Umbilical cord (tissue), 2 donors: ENCODE measurements around the gene F8. TPM values are rescaled to one million over a fixed set of nuclear protein-coding genes. Genes with fewer than 3 reads are reported as not detected.
"Not testable (repeated sequence)": the region's sequence is repeated elsewhere in the genome, so short reads cannot be mapped to it uniquely, and the experiment has no call there.

Experiments used
- DNase-seq: peaks from one replicate; pipeline ENCODE4 v3.0.0-alpha.2; 2015; ENCODE audit warnings: low spot score
- total RNA-seq: library from RNA; depleted of rRNA; stranded (reverse); fragments of >200 nt; gene quantifications from one replicate; pipeline ENCODE4 v1.2.3, GENCODE V29; 2014; ENCODE audit warnings: low replicate concordance; ENCODE audit not compliant: insufficient read depth

The F8 gene
- total RNA-seq, 1 donor from 2014 or later: 1.4 TPM

DNA sequence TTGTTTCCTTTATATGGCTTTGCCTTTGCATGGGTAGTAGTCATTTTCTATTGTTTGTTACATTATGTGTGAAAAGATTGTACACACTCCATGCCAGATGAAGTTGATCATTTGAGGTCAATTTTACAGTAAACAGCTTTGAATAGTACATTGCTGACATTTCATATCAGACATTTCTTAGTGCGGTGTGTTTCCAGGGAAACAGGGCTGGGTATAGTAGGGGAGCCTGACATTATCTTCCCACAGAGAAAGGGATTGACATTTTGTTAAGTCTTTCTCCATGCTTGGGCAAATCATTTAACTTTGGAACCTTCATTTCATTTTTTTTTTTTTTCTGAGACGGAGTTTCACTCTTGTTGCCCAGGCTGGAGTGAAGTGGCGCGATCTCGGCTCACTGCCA lies 9.1 kb upstream of the F8 start:
- no peak for DNase-seq

DNA sequence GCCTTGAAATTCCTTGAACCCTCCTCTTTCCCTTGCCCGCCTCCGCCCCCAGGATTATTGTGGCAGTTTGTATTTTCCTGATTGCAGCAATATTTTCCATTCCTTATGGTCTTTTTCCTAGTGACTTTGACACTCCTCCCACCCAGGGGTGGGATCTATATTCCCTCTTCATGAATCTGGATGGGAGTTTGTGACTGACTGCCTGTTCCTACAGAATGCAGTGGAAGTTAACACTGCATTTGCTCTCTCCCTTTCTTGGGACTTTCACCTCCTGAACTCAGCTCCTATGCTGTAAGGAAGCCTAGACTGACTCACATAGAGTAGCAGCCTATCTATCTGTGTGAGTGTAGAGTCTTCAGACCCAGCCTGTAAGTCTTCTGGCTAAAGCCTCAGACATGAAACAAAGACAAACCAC lies 6.4 kb upstream of the F8 start:
- DNase-seq: peak; percentile 8

DNA sequence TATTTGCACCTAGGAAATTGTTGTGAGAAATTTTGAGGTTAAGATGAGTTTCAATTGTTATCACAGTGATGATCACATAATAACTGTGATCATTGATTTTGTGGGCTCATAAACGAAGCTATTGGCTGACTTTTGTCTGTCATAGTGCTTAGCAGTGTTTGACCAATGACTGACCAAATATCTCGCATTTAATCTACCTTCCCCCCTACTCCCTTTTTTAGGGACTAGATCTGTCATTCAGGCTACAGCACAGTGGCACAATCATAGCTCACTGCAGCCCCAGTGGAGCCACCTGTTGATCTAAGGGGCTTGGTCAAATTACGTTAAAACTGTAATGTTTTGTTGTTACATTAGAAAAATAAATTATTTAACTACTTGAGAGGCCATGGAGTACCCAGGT lies 5.6 kb upstream of the F8 start:
- DNase-seq: no peak

DNA sequence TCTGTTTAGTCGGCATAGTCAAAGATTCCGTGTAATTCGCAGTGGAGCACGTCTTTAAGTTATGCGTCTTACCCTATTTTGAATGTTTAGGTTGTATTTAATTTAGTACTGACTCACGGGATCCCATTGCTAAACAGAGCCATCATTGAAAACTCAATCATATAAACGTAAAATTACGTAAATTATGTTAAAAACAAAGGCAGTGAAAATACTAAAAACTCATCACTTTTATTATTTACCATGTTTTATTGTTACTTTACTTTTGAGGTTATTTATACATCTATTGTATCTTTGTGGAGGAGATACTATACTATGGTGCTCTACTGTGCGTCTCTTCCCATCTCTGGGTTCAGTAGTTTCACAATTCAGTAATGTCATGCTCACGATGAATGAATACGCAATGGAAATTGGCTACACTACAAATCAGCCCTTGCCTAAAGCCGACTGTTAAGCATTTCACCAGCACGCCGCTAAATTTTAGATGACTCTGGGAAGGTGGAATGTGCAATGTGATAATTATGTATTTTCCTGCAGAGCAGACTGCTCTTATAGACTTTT lies 5.1 kb upstream of the F8 start:
- peak; percentile 23 for DNase-seq

DNA sequence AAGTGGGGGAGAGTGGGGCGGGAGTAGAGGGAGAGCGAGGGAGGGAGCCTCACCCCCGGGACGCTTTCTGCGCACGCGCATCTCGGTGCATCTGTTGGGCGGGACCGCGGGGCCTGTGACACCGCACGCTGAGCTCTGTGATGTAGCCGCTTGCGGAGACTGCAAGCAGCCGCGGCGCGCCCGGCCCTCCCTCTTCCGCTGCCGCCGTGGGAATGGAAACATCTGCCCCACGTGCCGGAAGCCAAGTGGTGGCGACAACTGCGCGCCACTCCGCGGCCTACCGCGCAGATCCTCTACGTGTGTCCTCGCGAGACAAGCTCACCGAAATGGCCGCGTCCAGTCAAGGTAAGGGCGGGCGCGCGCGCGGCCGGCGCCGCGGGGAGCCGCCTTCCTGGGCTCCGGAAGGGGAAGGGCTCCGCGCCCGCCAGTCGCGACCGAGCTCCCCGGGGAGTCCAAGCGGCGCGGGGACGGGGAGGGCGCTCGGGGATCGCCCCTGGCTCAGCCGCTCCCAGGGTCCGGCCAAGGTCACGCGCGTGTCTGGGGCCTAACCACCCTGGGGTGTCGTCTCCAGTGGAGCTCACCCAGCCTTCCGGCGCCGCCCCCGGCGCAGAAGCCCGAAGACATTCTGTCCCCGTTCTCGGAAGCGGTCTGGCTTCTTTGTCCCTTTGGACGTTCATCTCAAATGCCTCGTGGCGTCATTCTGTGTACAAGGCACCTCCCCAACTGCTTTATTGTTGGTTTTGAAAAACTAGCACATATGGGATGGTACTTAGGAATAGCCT lies 4.4 kb upstream of the F8 start, which contains the start of gene FUNDC2:
Gene FUNDC2 (plus strand): TSS at position 118 of the 782 bp plus-strand sequence. CDS start 95 bp downstream, at position 213.
- DNase-seq: peak; percentile 96

- DNase-seq: no peak
Measured at GRCh38 chrX:155026420-155026726, 3.9 kb upstream of the F8 start.

DNA sequence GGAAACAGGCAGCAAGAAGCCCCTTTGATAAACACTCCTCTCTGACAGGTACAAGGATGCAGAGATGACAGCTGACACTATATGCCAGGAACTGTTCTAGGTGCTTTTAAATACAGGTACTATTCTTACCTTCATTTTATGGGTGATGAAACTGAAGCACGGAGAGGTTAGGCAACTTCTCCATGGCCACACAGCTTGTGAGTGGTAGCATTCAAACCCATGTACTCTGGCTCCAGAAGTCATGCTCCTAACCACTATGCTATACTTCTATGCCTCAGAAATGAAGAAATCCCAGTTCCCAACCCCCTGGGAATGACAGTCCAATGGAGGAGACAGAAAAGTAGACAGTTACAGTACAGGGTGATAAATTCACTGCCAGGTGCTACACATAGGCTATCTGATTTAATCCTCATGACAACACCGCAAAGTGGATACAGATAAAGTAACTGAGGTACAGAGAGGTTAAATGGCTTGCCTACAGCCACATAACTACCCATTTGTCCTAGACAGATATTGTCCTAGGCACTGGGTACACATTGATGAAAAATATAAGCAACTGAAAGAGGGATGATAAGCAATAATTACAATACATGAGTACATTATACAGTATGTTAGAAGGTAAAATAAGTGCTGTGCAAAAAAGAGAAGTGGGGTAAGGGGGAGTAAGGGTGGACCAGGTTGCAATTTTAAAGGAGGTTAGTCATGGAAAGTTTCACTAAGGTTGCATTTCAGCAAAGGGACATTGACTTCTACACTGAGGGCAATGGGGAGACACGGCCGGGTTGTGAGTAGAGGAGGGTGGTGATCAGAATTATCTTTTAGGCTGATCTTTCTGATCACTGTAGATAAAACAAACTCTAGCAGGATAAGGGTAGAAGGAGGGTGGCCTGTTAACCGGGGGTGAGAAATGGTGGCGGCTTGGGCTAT lies 1.6 kb upstream of the F8 start:
- no peak for DNase-seq

GRCh38 chrX:155020591-155020990 lies 1.9 kb downstream of the F8 start:
- DNase-seq: no peak

- DNase-seq: no peak
Measured at GRCh38 chrX:155009994-155010472, 12.5 kb downstream of the F8 start.

GRCh38 chrX:155008578-155008977 lies 13.9 kb downstream of the F8 start:
- not testable (repeated sequence) for DNase-seq

DNA sequence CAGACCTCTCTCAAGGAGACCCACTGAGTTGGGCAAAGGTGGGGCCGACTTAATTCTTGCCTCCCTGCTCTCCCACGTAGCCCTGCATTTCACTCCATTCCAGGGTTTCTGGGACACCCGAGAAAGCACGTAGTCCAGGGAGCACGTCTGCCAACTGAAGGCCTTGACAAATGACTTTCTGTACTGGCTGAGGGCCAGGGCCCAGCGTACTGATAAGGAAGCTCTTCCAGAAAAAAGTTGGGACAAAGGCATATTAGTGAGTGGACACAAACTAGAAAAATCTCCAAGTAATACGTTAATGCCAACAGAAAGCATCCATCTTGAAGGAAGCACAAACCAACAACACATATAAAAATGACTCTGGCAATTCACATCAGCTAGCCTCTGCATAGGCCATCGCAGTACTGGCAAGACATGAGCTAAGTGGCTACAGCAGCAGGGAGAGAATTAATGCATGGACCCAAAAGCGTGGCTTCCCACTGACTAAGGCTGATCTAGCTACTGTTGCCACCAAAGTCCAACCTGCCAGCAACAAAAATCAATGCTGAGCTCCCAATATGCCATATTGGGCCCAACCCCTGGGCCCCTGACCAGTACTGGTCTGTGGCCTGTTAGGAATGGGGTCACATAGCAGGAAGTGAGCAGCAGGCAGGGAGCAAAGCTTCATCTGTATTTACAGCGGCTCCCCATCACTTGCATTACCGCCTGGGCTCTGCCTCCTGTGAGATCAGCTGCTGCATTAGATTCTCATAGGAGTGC lies 15.4 kb downstream of the F8 start:
- not testable (repeated sequence) for DNase-seq

DNA sequence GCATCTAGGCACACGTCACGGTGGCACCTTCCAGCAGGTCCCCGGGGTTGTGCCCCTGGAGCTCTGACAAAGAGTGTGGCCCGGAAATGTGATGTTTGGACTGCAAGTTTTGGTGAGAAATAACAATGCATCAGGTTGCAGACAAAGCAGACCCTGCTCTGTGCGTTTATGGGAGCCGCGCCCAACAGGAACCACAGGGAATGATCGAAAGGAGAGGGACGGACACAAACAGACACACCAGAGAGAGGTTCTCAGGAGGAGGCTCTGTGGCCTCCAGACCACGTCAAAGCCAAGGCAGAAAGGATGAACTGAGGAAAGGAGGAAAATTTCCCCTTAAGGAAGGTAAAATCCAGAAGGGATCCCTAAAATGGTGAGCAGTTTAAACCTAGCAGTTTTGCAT lies 16.1 kb downstream of the F8 start:
- not testable (repeated sequence) for DNase-seq

- no peak for DNase-seq
Measured at GRCh38 chrX:155005190-155005589, 17.3 kb downstream of the F8 start.

DNA sequence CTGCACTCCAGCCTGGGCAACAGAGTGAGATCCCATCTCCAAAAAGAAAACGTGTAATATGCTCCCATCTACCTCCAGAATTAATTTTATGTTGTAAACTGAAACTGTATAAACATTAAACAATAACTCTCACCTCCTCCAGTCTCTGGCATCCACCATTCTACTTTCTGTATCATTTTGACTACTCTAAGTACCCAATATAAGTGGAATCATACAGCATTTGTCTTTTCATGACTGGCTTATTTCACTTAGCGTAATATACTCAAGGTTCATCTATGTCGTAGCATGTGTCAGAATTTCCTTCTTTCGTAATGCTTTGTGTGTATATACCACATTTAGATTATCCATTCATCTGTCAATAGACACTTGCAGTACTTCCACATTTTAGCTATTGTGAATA lies 20.6 kb downstream of the F8 start:
- DNase-seq: no peak

DNA sequence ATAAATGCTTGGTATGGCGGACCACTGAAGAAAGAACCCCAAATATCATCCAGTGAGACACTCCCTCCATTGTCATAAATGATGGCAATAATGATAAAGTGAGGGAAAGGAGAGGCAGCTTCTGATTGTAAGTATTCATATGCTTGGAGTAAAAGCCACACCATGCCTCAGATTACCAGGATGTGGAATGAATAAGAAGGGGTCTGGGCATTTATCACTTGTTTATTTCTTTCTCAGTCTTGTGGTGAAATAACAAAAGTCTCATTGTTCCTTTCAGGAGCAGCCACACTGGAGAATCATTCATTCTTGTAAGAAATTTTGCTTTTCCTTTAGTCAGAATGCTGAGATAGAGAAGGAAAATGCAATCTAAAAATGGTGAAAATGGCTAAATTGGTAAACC lies 21.7 kb downstream of the F8 start:
- no peak for DNase-seq

DNA sequence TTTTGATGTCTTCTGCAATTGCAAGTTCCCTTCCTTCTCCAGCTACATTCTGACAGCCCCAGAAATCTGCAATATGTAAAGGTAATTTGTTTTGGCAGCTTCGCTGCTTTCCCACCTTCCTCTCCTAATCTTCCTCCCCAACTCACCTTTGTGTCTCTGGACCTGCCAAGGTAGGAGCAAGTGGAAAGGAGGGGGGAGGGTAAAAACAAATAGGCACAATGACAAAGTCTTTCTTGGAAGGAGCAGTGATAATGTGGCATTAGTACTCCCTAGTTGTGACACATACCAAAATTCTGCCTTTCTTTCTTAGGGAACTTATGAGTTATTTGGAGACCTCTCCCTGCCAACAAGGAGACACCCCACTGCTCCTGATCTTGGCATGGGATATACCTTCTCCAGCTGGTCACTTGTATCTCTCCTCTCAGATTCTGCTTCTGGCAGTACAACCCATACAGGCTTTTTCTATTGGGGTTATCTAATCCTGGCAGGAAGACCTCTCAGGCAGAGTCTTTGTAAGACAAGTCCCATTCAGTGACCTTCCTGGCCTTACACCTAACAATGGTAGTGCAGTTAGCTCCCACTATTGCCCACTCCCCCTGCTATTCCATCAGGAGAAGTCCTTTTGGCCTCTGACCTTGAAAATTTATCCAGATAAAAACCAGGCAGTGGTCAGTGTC lies 24.2 kb downstream of the F8 start:
- DNase-seq: no peak

- no peak for DNase-seq
Measured at GRCh38 chrX:154991476-154991875, 31.0 kb downstream of the F8 start.

GRCh38 chrX:154991039-154991438 lies 31.5 kb downstream of the F8 start:
- DNase-seq: no peak

GRCh38 chrX:154990496-154990895 lies 32.0 kb downstream of the F8 start:
- DNase-seq: no peak

DNA sequence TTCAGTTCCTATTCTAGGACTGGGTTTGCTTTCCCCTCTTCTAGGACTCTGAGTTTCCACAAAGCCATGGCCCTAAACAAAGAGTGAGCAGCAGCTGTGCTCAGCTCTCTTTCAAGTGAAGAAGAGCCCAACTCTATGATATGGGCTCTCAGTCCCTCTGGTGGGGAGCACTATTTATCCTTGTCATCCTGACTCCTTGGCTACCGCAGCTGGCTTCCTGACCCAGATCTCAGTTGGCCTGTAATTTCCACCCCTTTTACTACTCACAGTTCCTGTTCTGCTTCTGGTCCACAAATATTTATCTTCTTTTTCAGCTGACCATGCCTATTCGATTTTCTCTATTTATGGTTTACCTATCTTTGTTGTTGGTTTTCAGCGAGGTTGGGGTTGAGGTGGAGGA lies 33.8 kb downstream of the F8 start:
- DNase-seq: no peak

DNA sequence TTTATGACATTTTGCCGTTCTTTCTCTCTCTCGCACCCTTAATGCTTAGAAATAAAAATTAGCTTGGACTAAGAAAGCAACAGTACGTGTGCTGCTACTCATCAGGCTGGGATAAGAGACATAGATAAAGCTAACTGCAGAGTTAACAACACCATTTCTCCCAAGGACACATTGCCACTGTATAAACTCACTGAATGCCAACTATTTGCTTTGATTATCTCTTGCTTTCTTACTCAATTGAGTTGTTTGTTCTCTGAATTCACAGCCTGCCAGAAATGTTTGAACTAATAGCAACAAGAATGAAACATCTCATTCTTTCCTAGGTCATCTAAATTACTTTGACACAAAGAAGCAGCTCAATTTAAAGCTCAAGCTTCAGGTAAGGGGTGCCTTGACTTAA lies 34.6 kb downstream of the F8 start:
- no peak for DNase-seq
